A673 (cell line): ENCODE results near the gene ADAMTS2. TPM values are rescaled to one million over a fixed set of nuclear protein-coding genes. Genes with fewer than 3 reads are reported as not detected.

Experiments used
- BruUV-seq: library from RNA; stranded (reverse); fragments of 400-500 nt; replicated peaks from 2 replicates; lab custom pipeline; 2021; lab: Mats Ljungman, UMichigan
- CTCF ChIA-PET: fragments of 300-600 bp; sonication (Branson Sonifier 250); formaldehyde crosslinking; loops from one replicate; lab custom pipeline; 2022; ENCODE audit warnings: antibody characterized with exemption; lab: Charles Lee
- POLR2A ChIA-PET: fragments of 300-600 bp; sonication (Branson Sonifier 250); formaldehyde crosslinking; loops from one replicate; lab custom pipeline; 2022; ENCODE audit warnings: antibody characterized with exemption; ENCODE audit not compliant: low non-redundant PET; lab: Charles Lee
- DNase-seq: peaks from one replicate; pipeline ENCODE4 v3.0.0-alpha.2; 2015; ENCODE audit warnings: low spot score
- H3K27ac ChIP-seq: fragments of 200-600 bp; sonication (generic); 2 replicates; pipeline ENCODE4 v1.5.1; 2016; ENCODE audit warnings: mixed run types, low read depth, mild to moderate bottlenecking, mixed read lengths, antibody characterized with exemption, low read length; ENCODE audit not compliant: poor library complexity, severe bottlenecking
- H3K27me3 ChIP-seq: fragments of 200-600 bp; sonication (generic); replicated peaks from 2 replicates; pipeline ENCODE4 v1.6.1; 2017; ENCODE audit warnings: mixed run types, low read depth, mild to moderate bottlenecking, mixed read lengths, antibody characterized with exemption, low read length; ENCODE audit not compliant: insufficient read depth, poor library complexity
- H3K36me3 ChIP-seq: fragments of 200-600 bp; sonication (generic); 2 replicates; pipeline ENCODE4 v1.6.1; 2016; ENCODE audit warnings: mixed run types, mild to moderate bottlenecking, mixed read lengths, antibody characterized with exemption, low read length; ENCODE audit not compliant: insufficient read depth, poor library complexity, severe bottlenecking
- H3K4me1 ChIP-seq: fragments of 200-600 bp; sonication (generic); 2 replicates; pipeline ENCODE4 v1.6.1; 2017; ENCODE audit warnings: mixed run types, mild to moderate bottlenecking, mixed read lengths, antibody characterized with exemption, low read length; ENCODE audit not compliant: insufficient read depth, poor library complexity, severe bottlenecking
- H3K4me3 ChIP-seq: fragments of 200-600 bp; sonication (generic); 2 replicates; pipeline ENCODE4 v1.5.1; 2016; ENCODE audit warnings: low read depth, mixed run types, mild to moderate bottlenecking, mixed read lengths, low read length; ENCODE audit not compliant: poor library complexity, severe bottlenecking
- H3K9me3 ChIP-seq: fragments of 200-600 bp; sonication (generic); 2 replicates; pipeline ENCODE4 v1.6.1; 2016; ENCODE audit warnings: mixed run types, low read depth, mild to moderate bottlenecking, mixed read lengths, antibody characterized with exemption, low read length; ENCODE audit not compliant: poor library complexity, severe bottlenecking
- EZH2 ChIP-seq: fragments of 200-600 bp; sonication (generic); IDR thresholded peaks from 2 replicates; pipeline ENCODE4 v1.6.1; 2017; ENCODE audit warnings: borderline replicate concordance, low read depth, mild to moderate bottlenecking, mixed read lengths, antibody characterized with exemption, low read length; ENCODE audit not compliant: poor library complexity, severe bottlenecking
- intact Hi-C: fragments of 100-400 bp; cut with micrococcal nuclease; formaldehyde crosslinking; loops from one replicate; pipeline ENCODE4 v1.10.0; 2022; ENCODE audit not compliant: unreplicated experiment
- total RNA-seq: library from RNA; stranded (reverse); gene quantifications from 2 replicates; pipeline ENCODE4 v1.2.3, GENCODE V29; 2021
- TF ChIP-seq, protein P1 (sequence below): fragments of 300-800, 200-600 bp; sonication (generic); conservative IDR thresholded peaks from 2 replicates; pipeline ENCODE4 v1.5.1; 2017; ENCODE audit warnings: low read depth, mild to moderate bottlenecking, antibody characterized with exemption, low read length, moderate library complexity, mixed read lengths

Gene ADAMTS2
- total RNA-seq, 1 experiment from 2014 or later = 0.39 TPM

DNA sequence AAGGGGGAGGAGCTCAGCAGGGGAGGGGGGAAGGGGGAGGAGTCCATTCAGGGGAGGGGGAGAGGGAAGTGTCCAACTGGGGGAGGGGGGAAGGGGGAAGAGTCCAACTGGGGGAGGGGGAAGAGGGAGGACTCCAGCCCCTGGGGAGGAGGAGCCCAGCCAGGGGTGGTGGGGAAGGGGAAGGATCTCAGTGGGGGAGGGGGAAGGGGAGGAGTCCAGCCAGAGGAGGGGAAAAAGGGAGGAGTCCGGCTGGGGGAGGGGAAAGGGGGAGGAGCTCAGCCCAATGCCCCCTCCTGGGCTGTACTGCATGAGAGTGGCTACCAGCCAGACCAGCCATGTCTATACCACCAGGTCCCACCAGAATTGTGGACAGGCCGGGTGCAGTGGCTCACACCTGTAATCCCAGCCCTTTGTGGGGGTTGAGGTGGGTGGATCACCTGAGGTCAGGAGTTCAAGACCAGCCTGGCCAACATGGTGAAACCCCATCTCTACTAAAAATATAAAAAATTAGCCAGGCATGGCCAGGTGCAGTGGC, 30.6 kb upstream of the ADAMTS2 start:
- intact Hi-C loops = no loop called here
- POLR2A ChIA-PET = no interaction called here
- Histone ChIP-seq H3K27me3 (no peaks in the 10 kb centered on the region), H3K27ac (no peak overlapping the region), H3K4me1 (no peaks in the 10 kb centered on the region), H3K4me3 (no peak overlapping the region), H3K9me3 (no peaks in the 10 kb centered on the region), H3K36me3 (no peaks in the 10 kb centered on the region)
- TF ChIP-seq EZH2 = no peak
- TF ChIP-seq, protein P1, sequence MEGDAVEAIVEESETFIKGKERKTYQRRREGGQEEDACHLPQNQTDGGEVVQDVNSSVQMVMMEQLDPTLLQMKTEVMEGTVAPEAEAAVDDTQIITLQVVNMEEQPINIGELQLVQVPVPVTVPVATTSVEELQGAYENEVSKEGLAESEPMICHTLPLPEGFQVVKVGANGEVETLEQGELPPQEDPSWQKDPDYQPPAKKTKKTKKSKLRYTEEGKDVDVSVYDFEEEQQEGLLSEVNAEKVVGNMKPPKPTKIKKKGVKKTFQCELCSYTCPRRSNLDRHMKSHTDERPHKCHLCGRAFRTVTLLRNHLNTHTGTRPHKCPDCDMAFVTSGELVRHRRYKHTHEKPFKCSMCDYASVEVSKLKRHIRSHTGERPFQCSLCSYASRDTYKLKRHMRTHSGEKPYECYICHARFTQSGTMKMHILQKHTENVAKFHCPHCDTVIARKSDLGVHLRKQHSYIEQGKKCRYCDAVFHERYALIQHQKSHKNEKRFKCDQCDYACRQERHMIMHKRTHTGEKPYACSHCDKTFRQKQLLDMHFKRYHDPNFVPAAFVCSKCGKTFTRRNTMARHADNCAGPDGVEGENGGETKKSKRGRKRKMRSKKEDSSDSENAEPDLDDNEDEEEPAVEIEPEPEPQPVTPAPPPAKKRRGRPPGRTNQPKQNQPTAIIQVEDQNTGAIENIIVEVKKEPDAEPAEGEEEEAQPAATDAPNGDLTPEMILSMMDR = no peak
- BruUV-seq = no TSS peak
- DNase-seq = no peak
- CTCF ChIA-PET = interaction anchor here (0.7 kb wide), 2 partner anchors 78 to 1254 kb away, joined by 3 to 5 read pairs; no protein-coding TSS in a partner anchor

DNA sequence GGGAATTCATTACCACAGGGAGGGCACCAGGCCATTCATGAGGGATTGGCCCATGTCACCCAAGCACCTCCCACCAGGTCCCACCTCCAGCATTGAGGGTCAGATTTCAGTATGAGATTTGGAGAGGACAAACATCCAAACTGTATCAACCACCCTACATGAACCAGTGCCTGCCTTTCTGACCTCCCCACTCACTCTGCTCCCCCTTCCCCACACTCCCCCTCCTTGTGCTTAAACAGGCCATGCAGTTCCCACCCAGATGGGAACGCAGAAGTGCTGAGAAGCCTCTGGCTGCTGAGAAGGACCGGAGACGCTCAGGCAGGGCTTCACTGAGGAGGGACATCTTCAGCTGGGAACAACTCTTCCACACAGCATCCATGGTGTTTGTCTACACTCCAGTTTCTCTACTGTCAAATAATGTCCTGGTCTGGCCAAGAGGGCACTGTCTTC, 30.0 kb upstream of the ADAMTS2 start:
- CTCF ChIA-PET = no interaction called here
- DNase-seq = no peak

DNA sequence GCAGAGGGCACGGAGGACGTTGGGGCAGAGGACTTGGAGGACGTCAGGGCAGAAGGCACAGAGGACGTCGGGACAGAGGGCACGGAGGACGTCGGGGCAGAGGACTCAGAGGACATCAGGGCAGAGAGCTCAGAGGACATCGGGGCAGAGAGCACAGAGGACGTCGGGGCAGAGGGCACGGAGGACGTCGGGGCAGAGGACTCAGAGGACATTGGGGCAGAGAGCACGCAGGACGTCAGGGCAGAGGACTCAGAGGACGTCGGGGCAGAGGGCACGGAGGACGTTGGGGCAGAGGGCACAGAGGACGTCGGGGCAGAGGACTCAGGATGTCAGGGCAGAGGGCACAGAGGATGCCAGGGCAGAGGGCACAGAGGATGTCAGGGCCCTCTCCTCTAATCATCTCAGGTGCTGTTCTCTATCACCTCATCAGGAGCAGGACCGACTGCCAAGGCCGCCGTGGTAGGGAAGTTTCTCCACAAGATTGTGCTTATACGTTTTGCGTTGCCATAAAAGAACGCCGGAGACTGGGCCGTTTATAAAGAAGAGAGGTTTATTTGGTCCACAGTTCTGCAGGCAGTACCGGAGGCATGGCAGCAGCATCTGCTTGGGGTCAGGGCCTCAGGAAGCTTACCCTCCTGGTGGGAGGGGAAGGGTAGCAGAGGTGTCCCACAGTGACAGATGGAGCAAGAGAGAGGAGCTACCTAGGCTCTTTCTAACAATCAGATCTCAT, 29.4 kb upstream of the ADAMTS2 start:
- intact Hi-C loops = no loop called here
- ChIA-PET POLR2A (no interaction called here), CTCF (no interaction called here)
- H3K27ac ChIP-seq = no peak overlapping the region
- no TSS peak for BruUV-seq
- no peaks in the 10 kb centered on the region for H3K4me1 ChIP-seq
- TF ChIP-seq, protein P1 = no peak
- TF ChIP-seq EZH2 = no peak
- H3K9me3 ChIP-seq = no peaks in the 10 kb centered on the region
- no peaks in the 10 kb centered on the region for H3K36me3 ChIP-seq
- H3K4me3 ChIP-seq = no peak overlapping the region
- H3K27me3 ChIP-seq = no peaks in the 10 kb centered on the region
- no peak for DNase-seq

More for the DNA sequence above, 30.0 kb upstream of the ADAMTS2 start:
- no TSS peak for BruUV-seq
- no peak for TF ChIP-seq EZH2
- no peaks in the 10 kb centered on the region for H3K36me3 ChIP-seq
- no peak overlapping the region for H3K4me3 ChIP-seq
- POLR2A ChIA-PET = no interaction called here
- no peak overlapping the region for H3K27ac ChIP-seq
- intact Hi-C loops = no loop called here
- H3K27me3 ChIP-seq = no peaks in the 10 kb centered on the region
- no peaks in the 10 kb centered on the region for H3K4me1 ChIP-seq
- no peaks in the 10 kb centered on the region for H3K9me3 ChIP-seq
